SU-DHL-6 (cell line): ENCODE measurements around the gene HACD3.
"Not testable (repeated sequence)": the region's sequence is repeated elsewhere in the genome, so short reads cannot be mapped to it uniquely, and the experiment has no call there.

Experiments
- CTCF ChIP-seq: fragments of 200-600 bp; sonication (generic); IDR thresholded peaks from one replicate; pipeline ENCODE4 v1.5.1; 2017; ENCODE audit warnings: antibody characterized with exemption, mild to moderate bottlenecking, low read length, moderate library complexity; ENCODE audit not compliant: insufficient read depth, poor library complexity, severe bottlenecking
- EZH2phosphoT487 ChIP-seq: fragments of 200-600 bp; sonication (generic), shearing (Covaris generic); conservative IDR thresholded peaks from 2 replicates; pipeline ENCODE4 v1.6.1; 2018; ENCODE audit warnings: mild to moderate bottlenecking, antibody characterized with exemption, low read length, moderate library complexity, mixed read lengths

- TF ChIP-seq CTCF, EZH2phosphoT487: not testable (repeated sequence)
Observed at GRCh38 chr15:65552851-65553250, 22.6 kb downstream of the HACD3 start.
